IMR-90 (cell line): ENCODE data around the gene TCF7. TPM values are rescaled to one million over a fixed set of nuclear protein-coding genes. Genes with fewer than 3 reads are reported as not detected.

Experiments
- ATAC-seq: fragments of 200-7000 bp; cut with Tn5 transposase; 2 replicates; pipeline ENCODE4 v1.9.1; 2020; ENCODE audit warnings: low read depth, mild to moderate bottlenecking, moderate library complexity
- BruUV-seq: library from RNA; stranded (reverse); fragments of 400-500 nt; replicated peaks from 2 replicates; lab custom pipeline; 2021; lab: Mats Ljungman, UMichigan
- CTCF ChIA-PET: fragments of 300-600 bp; formaldehyde crosslinking; extraction: SDS; loops from one replicate; lab custom pipeline; 2021; ENCODE audit warnings: antibody characterized with exemption; lab: Yijun Ruan, JAX
- POLR2A ChIA-PET: fragments of 300-600 bp; sonication (Branson Sonifier 250); formaldehyde crosslinking; loops from one replicate; lab custom pipeline; 2022; ENCODE audit warnings: antibody characterized with exemption; ENCODE audit not compliant: unreplicated experiment; lab: Charles Lee
- DNase-seq: peaks from one replicate; pipeline ENCODE4 v3.0.0; 2013
- H2AFZ ChIP-seq: replicated peaks from 2 replicates; pipeline ENCODE3; 2013; ENCODE audit warnings: low read length, mild to moderate bottlenecking; ENCODE audit not compliant: poor library complexity
- H2AK5ac ChIP-seq: 2 replicates; pipeline ENCODE4 v1.6.1; 2013; ENCODE audit warnings: low read depth, low read length, inconsistent platforms
- H2AK9ac ChIP-seq: replicated peaks from 2 replicates; pipeline ENCODE3; 2013; ENCODE audit warnings: mild to moderate bottlenecking, low read depth, low read length, moderate library complexity; ENCODE audit not compliant: poor library complexity
- H2BK120ac ChIP-seq: 2 replicates; pipeline ENCODE4 v1.6.1; 2013; ENCODE audit warnings: low read depth, low read length, inconsistent platforms
- H2BK15ac ChIP-seq: 3 replicates; pipeline ENCODE4 v1.6.1; 2013; ENCODE audit warnings: low read depth, low read length, inconsistent platforms
- H2BK20ac ChIP-seq: 2 replicates; pipeline ENCODE4 v1.6.1; 2013; ENCODE audit warnings: low read depth, mild to moderate bottlenecking, inconsistent platforms, low read length, moderate library complexity
- H2BK5ac ChIP-seq: 2 replicates; pipeline ENCODE4 v1.6.1; 2013; ENCODE audit warnings: mild to moderate bottlenecking, low read depth, low read length, inconsistent platforms; ENCODE audit not compliant: poor library complexity, severe bottlenecking
- H3K14ac ChIP-seq: replicated peaks from 2 replicates; pipeline ENCODE4 v1.6.1; 2013; ENCODE audit warnings: low read depth, low read length, inconsistent platforms
- H3K18ac ChIP-seq: 2 replicates; pipeline ENCODE4 v1.6.1; 2013; ENCODE audit warnings: low read depth, low read length, control low read depth
- H3K23ac ChIP-seq: 2 replicates; pipeline ENCODE4 v1.6.1; 2013; ENCODE audit warnings: low read depth, low read length, inconsistent platforms
- H3K27ac ChIP-seq: 2 replicates; pipeline ENCODE4 v1.5.1; 2013; ENCODE audit warnings: mild to moderate bottlenecking, control low read depth, low read length; ENCODE audit not compliant: insufficient read depth
- H3K27me3 ChIP-seq: 2 replicates; pipeline ENCODE4 v1.6.1; 2013; ENCODE audit warnings: low read length; ENCODE audit not compliant: control insufficient read depth, insufficient read depth
- H3K36me3 ChIP-seq: 2 replicates; pipeline ENCODE4 v1.6.1; 2013; ENCODE audit warnings: low read length, mixed read lengths; ENCODE audit not compliant: control insufficient read depth, insufficient read depth
- H3K4ac ChIP-seq: 2 replicates; pipeline ENCODE4 v1.6.1; 2013; ENCODE audit warnings: low read depth, low read length, inconsistent platforms
- H3K4me1 ChIP-seq: 2 replicates; pipeline ENCODE4 v1.6.1; 2013; ENCODE audit warnings: low read length, mixed read lengths; ENCODE audit not compliant: control insufficient read depth, insufficient read depth
- H3K4me2 ChIP-seq: 2 replicates; pipeline ENCODE4 v1.6.1; 2013; ENCODE audit warnings: low read depth, mild to moderate bottlenecking, control low read depth, low read length, moderate library complexity
- H3K4me3 ChIP-seq: 2 replicates; pipeline ENCODE4 v1.5.1; 2013; ENCODE audit warnings: low read depth, mild to moderate bottlenecking, control low read depth, low read length, moderate library complexity; ENCODE audit not compliant: insufficient read depth
- H3K56ac ChIP-seq: 2 replicates; pipeline ENCODE4 v1.6.1; 2013; ENCODE audit warnings: low read length, inconsistent platforms; ENCODE audit not compliant: insufficient read depth; ENCODE audit errors: extremely low read depth
- H3K79me1 ChIP-seq, 2 experiments: 2 replicates each; pipeline ENCODE4 v1.6.1; 2013; ENCODE audit warnings: low read length in 2 of 2, inconsistent platforms in 1 of 2, low read depth in 1 of 2
- H3K9ac ChIP-seq: 2 replicates; pipeline ENCODE4 v1.6.1; 2013; ENCODE audit warnings: low read depth, low read length, control low read depth
- H3K9me1 ChIP-seq: 2 replicates; pipeline ENCODE4 v1.6.1; 2013; ENCODE audit warnings: low read length, inconsistent platforms; ENCODE audit not compliant: insufficient read depth
- H3K9me3 ChIP-seq: 2 replicates; pipeline ENCODE4 v1.6.1; 2013; ENCODE audit warnings: low read length; ENCODE audit not compliant: control insufficient read depth, insufficient read depth
- H4K20me1 ChIP-seq: 2 replicates; pipeline ENCODE4 v1.6.1; 2013; ENCODE audit warnings: low read length, inconsistent platforms; ENCODE audit not compliant: insufficient read depth
- H4K5ac ChIP-seq: 2 replicates; pipeline ENCODE4 v1.6.1; 2013; ENCODE audit warnings: mild to moderate bottlenecking, low read depth, low read length, control low read depth
- H4K8ac ChIP-seq, 2 experiments: 2 replicates each; pipeline ENCODE4 v1.6.1; 2013; ENCODE audit warnings: low read depth in 2 of 2, low read length in 2 of 2, control low read depth in 1 of 2, inconsistent platforms in 1 of 2
- H4K91ac ChIP-seq: 2 replicates; pipeline ENCODE4 v1.6.1; 2013; ENCODE audit warnings: low read depth, low read length, inconsistent platforms; ENCODE audit not compliant: insufficient read depth
- BHLHE40 ChIP-seq: fragments of 150-350 bp; IDR thresholded peaks from 2 replicates; pipeline ENCODE4 v1.6.1; 2016; ENCODE audit warnings: mild to moderate bottlenecking, low read depth, low read length
- CEBPB ChIP-seq: IDR thresholded peaks from 2 replicates; pipeline ENCODE4 v1.6.1; 2012; ENCODE audit warnings: low read depth, low read length, improper control_type of control experiment
- CHD1 ChIP-seq: IDR thresholded peaks from 2 replicates; pipeline ENCODE4 v1.6.1; 2012; ENCODE audit warnings: low read depth, low read length, improper control_type of control experiment
- FOS ChIP-seq: fragments of 150-350 bp; IDR thresholded peaks from 2 replicates; pipeline ENCODE4 v1.6.1; 2016; ENCODE audit warnings: low read depth, low read length
- MAFK ChIP-seq: IDR thresholded peaks from 2 replicates; pipeline ENCODE4 v1.6.1; 2012; ENCODE audit warnings: low read depth, low read length, improper control_type of control experiment
- MAZ ChIP-seq: IDR thresholded peaks from 2 replicates; pipeline ENCODE4 v1.6.1; 2012; ENCODE audit warnings: low read depth, mild to moderate bottlenecking, low read length, improper control_type of control experiment, moderate library complexity, borderline replicate concordance
- MXI1 ChIP-seq: IDR thresholded peaks from 2 replicates; pipeline ENCODE4 v1.6.1; 2012; ENCODE audit warnings: low read depth, mild to moderate bottlenecking, low read length, moderate library complexity, borderline replicate concordance
- NFE2L2 ChIP-seq: fragments of 150-350 bp; IDR thresholded peaks from 2 replicates; pipeline ENCODE4 v1.6.1; 2016; ENCODE audit warnings: low read depth, mild to moderate bottlenecking, low read length
- POLR2A ChIP-seq: IDR thresholded peaks from 2 replicates; pipeline ENCODE4 v1.6.1; 2012; ENCODE audit warnings: mild to moderate bottlenecking, low read depth, low read length
- RAD21 ChIP-seq: IDR thresholded peaks from 2 replicates; pipeline ENCODE4 v1.6.1; 2012; ENCODE audit warnings: low read length, improper control_type of control experiment
- RCOR1 ChIP-seq: IDR thresholded peaks from 2 replicates; pipeline ENCODE4 v1.6.1; 2012; ENCODE audit warnings: mild to moderate bottlenecking, low read length, improper control_type of control experiment; ENCODE audit not compliant: insufficient replicate concordance
- RFX5 ChIP-seq: IDR thresholded peaks from 2 replicates; pipeline ENCODE4 v1.8.0; 2012; ENCODE audit warnings: low read depth, mild to moderate bottlenecking, low read length, moderate library complexity
- SMC3 ChIP-seq: fragments of 150-350 bp; IDR thresholded peaks from 2 replicates; pipeline ENCODE4 v1.6.1; 2016; ENCODE audit warnings: low read depth, mild to moderate bottlenecking, antibody characterized with exemption, low read length, moderate library complexity
- whole genome bisulfite sequencing, 2 experiments: methylation state at CpG; one replicate each; pipeline versions ENCODE4 v1.1.5 to v1.1.7; 2013; ENCODE audit warnings: missing lambda C conversion rate in 2 of 2; ENCODE audit not compliant: insufficient read length in 1 of 2; ENCODE audit errors: extremely low coverage in 2 of 2; 5-methylcytosine and 5-hydroxymethylcytosine counted together
- dilution Hi-C: fragments of 300-500 bp; cut with HindIII; formaldehyde crosslinking; loops from one replicate; pipeline ENCODE4 v1.14.3; 2018; ENCODE audit warnings: low sequenced_read_pairs; ENCODE audit not compliant: unreplicated experiment
- in situ Hi-C: fragments of 300-500 bp; cut with MboI; formaldehyde crosslinking; loops from 3 replicates; pipeline ENCODE4 v1.14.3; 2019; ENCODE audit warnings: low sequenced_read_pairs, inconsistent platforms, mixed read lengths
- intact Hi-C: fragments of 100-400 bp; cut with micrococcal nuclease; formaldehyde crosslinking; loops from 2 replicates; pipeline ENCODE4 v1.10.0; 2022
- polyA plus RNA-seq, 3 experiments: library from polyadenylated mRNA; depleted of rRNA; stranded (reverse); fragments of >200 nt; gene quantifications; 2 replicates each; pipeline ENCODE4 v1.2.3, GENCODE V29; 2012; ENCODE audit warnings: low replicate concordance in 1 of 3
- total RNA-seq: library from RNA; depleted of rRNA; stranded (reverse); fragments of >200 nt; gene quantifications from 2 replicates; pipeline ENCODE4 v1.2.3, GENCODE V29; 2012
- TF ChIP-seq, protein P1 (sequence below): fragments of 150-350 bp; IDR thresholded peaks from 2 replicates; pipeline ENCODE4 v1.6.1; 2017; ENCODE audit warnings: mild to moderate bottlenecking, antibody characterized with exemption, low read length, low read depth
- TF ChIP-seq, protein P2 (sequence below): conservative IDR thresholded peaks from 2 replicates; pipeline ENCODE4 v1.5.1; 2012; ENCODE audit warnings: mild to moderate bottlenecking, low read depth, low read length, improper control_type of control experiment
- TF ChIP-seq, protein P3 (sequence below): fragments of 150-350 bp; IDR thresholded peaks from 2 replicates; pipeline ENCODE4 v1.6.1; 2016; ENCODE audit warnings: low read depth, mild to moderate bottlenecking, low read length, moderate library complexity, borderline replicate concordance

TCF7 gene
- total and polyA plus RNA-seq, 2 of the 4 experiments (the other 2 are of a cell fraction) = 1.3 to 3.4 TPM

DNA sequence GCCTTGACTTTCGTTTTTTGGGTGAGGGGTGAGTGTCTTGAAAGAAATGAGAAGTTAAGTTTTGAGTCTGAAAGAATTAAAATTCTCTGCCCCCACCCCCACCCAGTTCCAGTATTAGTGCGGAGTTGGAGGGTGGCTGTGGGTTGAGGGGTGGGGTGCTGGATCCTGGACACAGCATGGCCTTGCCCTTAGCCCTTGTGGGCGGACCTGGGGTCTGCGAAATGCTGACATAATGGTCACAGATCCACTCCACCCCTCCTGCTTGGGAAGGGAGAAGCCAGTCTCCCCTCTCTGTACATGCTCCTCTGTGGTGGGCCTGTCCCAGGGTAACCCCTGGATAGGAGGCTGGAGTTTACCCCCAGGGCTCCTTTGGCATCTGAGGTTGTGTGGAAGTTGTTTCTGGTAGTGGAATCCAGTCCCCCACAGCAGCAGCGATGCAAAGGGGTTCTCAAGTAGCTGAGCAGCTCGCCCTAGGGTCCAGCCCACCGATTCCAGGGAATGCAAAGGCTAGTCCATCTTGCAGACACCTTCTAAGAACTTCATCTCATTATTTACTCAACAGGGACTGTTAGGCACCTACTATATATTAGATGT, 42.8 kb upstream of the TCF7 start:
- no TSS peak for BruUV-seq

More for the DNA sequence above, 42.8 kb upstream of the TCF7 start:
- Histone ChIP-seq H3K4me2 (no peak overlapping the region), H3K27ac (no peak overlapping the region), H4K5ac (no peak overlapping the region), H2BK120ac (no peak overlapping the region), H3K18ac (no peak overlapping the region), H3K23ac (no peak overlapping the region), H3K56ac (no peak overlapping the region), H4K8ac (no peak overlapping the region), H2AFZ (no peak overlapping the region), H3K27me3 (peaks cover 49% of the 10 kb centered on the region), H3K14ac (no peak overlapping the region), H3K9me3 (no peaks in the 10 kb centered on the region), H4K20me1 (no peaks in the 10 kb centered on the region), H3K4ac (no peak overlapping the region), H3K9me1 (no peaks in the 10 kb centered on the region), H3K36me3 (no peaks in the 10 kb centered on the region), H2AK9ac (no peak overlapping the region), H2BK15ac (no peak overlapping the region), H3K9ac (no peak overlapping the region), H4K91ac (no peak overlapping the region), H2AK5ac (no peak overlapping the region), H3K79me1 (no peaks in the 10 kb centered on the region), H3K4me1 (no peaks in the 10 kb centered on the region), H3K4me3 (no peak overlapping the region), H2BK5ac (no peak overlapping the region), H2BK20ac (no peak overlapping the region)
- ChIA-PET CTCF (no interaction called here), POLR2A (no interaction called here)
- no peak for ATAC-seq
- DNase-seq = no peak
- in situ Hi-C loops (no loop called here), dilution Hi-C loops (no loop called here), intact Hi-C loops (no loop called here)
- no CpG with 5 or more reads among the region's 7 CpGs for WGBS, 2 experiments
- TF ChIP-seq BHLHE40 = no peak
- no peak for TF ChIP-seq CHD1
- TF ChIP-seq POLR2A = no peak
- TF ChIP-seq, protein P1, sequence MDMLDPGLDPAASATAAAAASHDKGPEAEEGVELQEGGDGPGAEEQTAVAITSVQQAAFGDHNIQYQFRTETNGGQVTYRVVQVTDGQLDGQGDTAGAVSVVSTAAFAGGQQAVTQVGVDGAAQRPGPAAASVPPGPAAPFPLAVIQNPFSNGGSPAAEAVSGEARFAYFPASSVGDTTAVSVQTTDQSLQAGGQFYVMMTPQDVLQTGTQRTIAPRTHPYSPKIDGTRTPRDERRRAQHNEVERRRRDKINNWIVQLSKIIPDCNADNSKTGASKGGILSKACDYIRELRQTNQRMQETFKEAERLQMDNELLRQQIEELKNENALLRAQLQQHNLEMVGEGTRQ = no peak
- TF ChIP-seq RCOR1 = no peak
- TF ChIP-seq MAFK = no peak
- TF ChIP-seq NFE2L2 = no peak
- TF ChIP-seq, protein P2, sequence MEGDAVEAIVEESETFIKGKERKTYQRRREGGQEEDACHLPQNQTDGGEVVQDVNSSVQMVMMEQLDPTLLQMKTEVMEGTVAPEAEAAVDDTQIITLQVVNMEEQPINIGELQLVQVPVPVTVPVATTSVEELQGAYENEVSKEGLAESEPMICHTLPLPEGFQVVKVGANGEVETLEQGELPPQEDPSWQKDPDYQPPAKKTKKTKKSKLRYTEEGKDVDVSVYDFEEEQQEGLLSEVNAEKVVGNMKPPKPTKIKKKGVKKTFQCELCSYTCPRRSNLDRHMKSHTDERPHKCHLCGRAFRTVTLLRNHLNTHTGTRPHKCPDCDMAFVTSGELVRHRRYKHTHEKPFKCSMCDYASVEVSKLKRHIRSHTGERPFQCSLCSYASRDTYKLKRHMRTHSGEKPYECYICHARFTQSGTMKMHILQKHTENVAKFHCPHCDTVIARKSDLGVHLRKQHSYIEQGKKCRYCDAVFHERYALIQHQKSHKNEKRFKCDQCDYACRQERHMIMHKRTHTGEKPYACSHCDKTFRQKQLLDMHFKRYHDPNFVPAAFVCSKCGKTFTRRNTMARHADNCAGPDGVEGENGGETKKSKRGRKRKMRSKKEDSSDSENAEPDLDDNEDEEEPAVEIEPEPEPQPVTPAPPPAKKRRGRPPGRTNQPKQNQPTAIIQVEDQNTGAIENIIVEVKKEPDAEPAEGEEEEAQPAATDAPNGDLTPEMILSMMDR = no peak
- TF ChIP-seq, protein P3, sequence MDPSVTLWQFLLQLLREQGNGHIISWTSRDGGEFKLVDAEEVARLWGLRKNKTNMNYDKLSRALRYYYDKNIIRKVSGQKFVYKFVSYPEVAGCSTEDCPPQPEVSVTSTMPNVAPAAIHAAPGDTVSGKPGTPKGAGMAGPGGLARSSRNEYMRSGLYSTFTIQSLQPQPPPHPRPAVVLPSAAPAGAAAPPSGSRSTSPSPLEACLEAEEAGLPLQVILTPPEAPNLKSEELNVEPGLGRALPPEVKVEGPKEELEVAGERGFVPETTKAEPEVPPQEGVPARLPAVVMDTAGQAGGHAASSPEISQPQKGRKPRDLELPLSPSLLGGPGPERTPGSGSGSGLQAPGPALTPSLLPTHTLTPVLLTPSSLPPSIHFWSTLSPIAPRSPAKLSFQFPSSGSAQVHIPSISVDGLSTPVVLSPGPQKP = no peak
- no peak for TF ChIP-seq MXI1
- TF ChIP-seq RFX5 = no peak
- no peak for TF ChIP-seq CEBPB
- no peak for TF ChIP-seq MAZ
- TF ChIP-seq SMC3 = no peak
- no peak for TF ChIP-seq RAD21
- no peak for TF ChIP-seq FOS
